GM12878 (cell line): ENCODE measurements around the gene KLF11. TPM values are rescaled to one million over a fixed set of nuclear protein-coding genes. Genes with fewer than 3 reads are reported as not detected.
A peak's percentile ranks its signal among the peaks of the same experiment; 100 is the strongest.

Experiments used
- ATAC-seq: fragments of 200-7000 bp; cut with Tn5 transposase; 3 replicates; pipeline ENCODE4 v1.9.1; 2020; ENCODE audit warnings: mild to moderate bottlenecking, moderate library complexity
- BruUV-seq: library from RNA; stranded (reverse); fragments of 400-500 nt; replicated peaks from 2 replicates; lab custom pipeline; 2021; lab: Mats Ljungman, UMichigan
- CTCF ChIA-PET: fragments of 300-600 bp; sonication (Branson Sonifier 250); formaldehyde crosslinking; extraction: SDS; loops from one replicate; lab custom pipeline; 2021; ENCODE audit warnings: inconsistent platforms; lab: Yijun Ruan, JAX
- POLR2A ChIA-PET: fragments of 350-600 bp; formaldehyde crosslinking; extraction: SDS; loops from one replicate; lab custom pipeline; 2021; ENCODE audit warnings: inconsistent platforms; lab: Charles Lee
- RAD21 ChIA-PET: fragments of 300-600 bp; sonication (Branson Sonifier 250); formaldehyde crosslinking; loops from one replicate; lab custom pipeline; 2023; ENCODE audit warnings: antibody characterized with exemption; ENCODE audit not compliant: unreplicated experiment; lab: Charles Lee
- SMC1A ChIA-PET: fragments of 300-600 bp; sonication (Branson Sonifier 250); formaldehyde crosslinking; loops from one replicate; lab custom pipeline; 2023; ENCODE audit not compliant: unreplicated experiment, uncharacterized antibody; lab: Charles Lee
- DNase-seq: peaks from one replicate; pipeline ENCODE4 v3.0.0-alpha.2; 2011; ENCODE audit warnings: low read depth, low spot score
- FAIRE-seq: peaks from 3 replicates; lab custom pipeline; 2011; peaks lifted over from hg19 to GRCh38; lab: Jason Lieb, UNC
- H2AFZ ChIP-seq: 2 replicates; pipeline ENCODE4 v1.6.0; 2011; ENCODE audit warnings: low read depth, low read length, control low read depth; ENCODE audit not compliant: control insufficient read depth
- H3K27ac ChIP-seq: 2 replicates; pipeline ENCODE4 v1.5.1; 2011; ENCODE audit warnings: control low read depth; ENCODE audit not compliant: control insufficient read depth, insufficient read depth
- H3K27me3 ChIP-seq, 2 experiments: replicated peaks in 1 of 2; 2 replicates each; pipeline versions ENCODE4 v1.6.0 to v1.6.1; 2011; ENCODE audit warnings: low read length in 1 of 2; ENCODE audit not compliant: control insufficient read depth in 2 of 2, insufficient read depth in 2 of 2
- H3K36me3 ChIP-seq, 2 experiments: 2 replicates each; pipeline ENCODE4 v1.5.1; 2011; ENCODE audit warnings: low read length in 1 of 2; ENCODE audit not compliant: control insufficient read depth in 2 of 2, insufficient read depth in 2 of 2
- H3K4me1 ChIP-seq: 2 replicates; pipeline ENCODE4 v1.6.1; 2011; ENCODE audit warnings: mild to moderate bottlenecking, low read length, moderate library complexity, mixed read lengths; ENCODE audit not compliant: control insufficient read depth, insufficient read depth
- H3K4me2 ChIP-seq: 2 replicates; pipeline ENCODE4 v1.6.0; 2011; ENCODE audit warnings: control low read depth; ENCODE audit not compliant: control insufficient read depth, insufficient read depth
- H3K4me3 ChIP-seq: fragments of 200-600 bp; sonication (generic); 2 replicates; pipeline ENCODE4 v1.5.1; 2016
- H3K79me2 ChIP-seq: 2 replicates; pipeline ENCODE4 v1.6.0; 2011; ENCODE audit warnings: low read length; ENCODE audit not compliant: control insufficient read depth, insufficient read depth
- H3K9ac ChIP-seq: 2 replicates; pipeline ENCODE4 v1.8.0; 2011; ENCODE audit warnings: low read length, control low read depth, mixed read lengths; ENCODE audit not compliant: control insufficient read depth, insufficient read depth
- H3K9me3 ChIP-seq: replicated peaks from 3 replicates; pipeline ENCODE4 v1.5.1; 2011; ENCODE audit warnings: mild to moderate bottlenecking, low read length; ENCODE audit not compliant: control insufficient read depth, insufficient read depth
- H4K20me1 ChIP-seq: 2 replicates; pipeline ENCODE4 v1.6.0; 2011; ENCODE audit not compliant: control insufficient read depth, insufficient read depth
- BHLHE40 ChIP-seq, 2 experiments: fragments of 450-650 bp in 1 of 2; IDR thresholded peaks; 2 replicates each; pipeline ENCODE4 v1.6.1; 2011 to 2017; ENCODE audit warnings: low read depth in 2 of 2, borderline replicate concordance in 1 of 2, improper control_type of control experiment in 1 of 2, low read length in 1 of 2, mild to moderate bottlenecking in 1 of 2
- EGR1 ChIP-seq, 2 experiments: IDR thresholded peaks; 1 replicate in 1 of 2; 2 replicates in 1 of 2; pipeline ENCODE4 v1.6.1; 2011 to 2012; ENCODE audit warnings: low read depth in 2 of 2, low read length in 2 of 2, borderline replicate concordance in 1 of 2, mild to moderate bottlenecking in 1 of 2, moderate library complexity in 1 of 2
- MEF2A ChIP-seq: IDR thresholded peaks from 2 replicates; pipeline ENCODE4 v1.6.1; 2011; ENCODE audit warnings: low read depth, mild to moderate bottlenecking, low read length, moderate library complexity; ENCODE audit not compliant: insufficient read depth
- NFYA ChIP-seq: IDR thresholded peaks from 2 replicates; pipeline ENCODE4 v1.6.1; 2011; ENCODE audit warnings: low read depth, mild to moderate bottlenecking, low read length, improper control_type of control experiment, borderline replicate concordance
- RCOR1 ChIP-seq: conservative IDR thresholded peaks from 2 replicates; pipeline ENCODE4 v1.6.1; 2012; ENCODE audit warnings: low read depth, low read length, improper control_type of control experiment
- REST ChIP-seq: IDR thresholded peaks from 2 replicates; pipeline ENCODE4 v1.6.1; 2012; ENCODE audit warnings: mild to moderate bottlenecking, low read depth, low read length
- SIN3A ChIP-seq: IDR thresholded peaks from 2 replicates; pipeline ENCODE4 v1.6.1; 2012; ENCODE audit warnings: low read depth, low read length, improper control_type of control experiment
- SMARCA5 ChIP-seq: fragments of 450-650 bp; IDR thresholded peaks from 2 replicates; pipeline ENCODE4 v1.6.1; 2017; ENCODE audit warnings: mild to moderate bottlenecking
- SPI1 ChIP-seq: IDR thresholded peaks from 2 replicates; pipeline ENCODE4 v1.6.1; 2011; ENCODE audit warnings: low read depth, mild to moderate bottlenecking, low read length, moderate library complexity, borderline replicate concordance; ENCODE audit not compliant: insufficient read depth
- YBX1 ChIP-seq: fragments of 450-650 bp; IDR thresholded peaks from 2 replicates; pipeline ENCODE4 v1.6.1; 2016; ENCODE audit warnings: antibody characterized with exemption
- ZSCAN29 ChIP-seq: fragments of 450-650 bp; IDR thresholded peaks from 2 replicates; pipeline ENCODE4 v1.6.1; 2017; ENCODE audit warnings: mild to moderate bottlenecking, moderate library complexity
- WGBS: methylation state at CpG from one replicate; pipeline ENCODE4 v1.1.6; 2016; ENCODE audit warnings: low lambda C conversion rate; ENCODE audit not compliant: insufficient replicate concordance, insufficient coverage; ENCODE audit errors: missing lambda C conversion rate; 5-methylcytosine and 5-hydroxymethylcytosine counted together
- in situ Hi-C: fragments of 300-500 bp; cut with MboI; formaldehyde crosslinking; loops from 9 replicates; pipeline ENCODE4 v1.14.3; 2018; ENCODE audit warnings: mixed read lengths
- intact Hi-C: fragments of 100-400 bp; cut with micrococcal nuclease; formaldehyde crosslinking; loops from one replicate; pipeline ENCODE4 v1.14.2; 2022; ENCODE audit not compliant: unreplicated experiment
- polyA plus RNA-seq, 11 experiments: library from polyadenylated mRNA; depleted of rRNA in 4 of 11; unstranded in 6 of 11; stranded (reverse) in 5 of 11; fragments of >200 nt; fragmentation: Nextera tagmentation in 4 of 11; fragmentation: Illumina TruSeq in 1 of 11; extraction: Ambion mirVana in 4 of 11; extraction: Trizol in 1 of 11; gene quantifications; 1 replicate in 1 of 11; 2 replicates in 10 of 11; pipeline versions ENCODE4 v1.2.1 to v1.2.3, GENCODE V29; 2011 to 2016; ENCODE audit warnings: inconsistent platforms in 2 of 11, missing spikeins in 2 of 11, low read depth in 1 of 11
- total RNA-seq, 4 experiments: library from RNA; depleted of rRNA in 3 of 4; stranded (reverse); fragments of >200 nt in 3 of 4; fragmentation: Illumina TruSeq in 1 of 4; extraction: Trizol in 1 of 4; gene quantifications; 2 replicates each; pipeline versions ENCODE4 v1.2.1 to v1.2.3, GENCODE V29; 2013 to 2021

The KLF11 gene
- total and polyA plus RNA-seq, 10 of the 15 experiments (the other 5 are each of a cell fraction or from before 2014, with no cell fraction given): 0.03 to 0.54 (median 0.14) TPM; not detected in 1

GRCh38 chr2:10101491-10101890, 58.1 kb downstream of the KLF11 start:
- Histone ChIP-seq H3K9me3 (no peaks in the 10 kb centered on the region; the same call in 2 of the 3 replicates), H3K36me3 (no peaks in the 10 kb centered on the region), H3K27ac (no peak overlapping the region), H3K27me3 (no peaks in the 10 kb centered on the region), H3K4me1 (peaks cover 2% of the 10 kb centered on the region; the same call in 1 of the 2 replicates), H3K9ac (no peak overlapping the region), H3K79me2 (no peaks in the 10 kb centered on the region), H4K20me1 (no peaks in the 10 kb centered on the region), H3K4me2 (no peak overlapping the region), H3K4me3 (no peak overlapping the region), H2AFZ (no peak overlapping the region)
- ChIA-PET CTCF (interaction anchor here (0.8 to 31.8 kb wide), 9 partner anchors 10 to 334 kb away, joined by 3 to 983 read pairs (median 5); partner anchors contain the start of gene CYS1), SMC1A (interaction anchor here (0.7 to 12.5 kb wide), 11 partner anchors 9 to 333 kb away, joined by 3 to 236 read pairs (median 3); no protein-coding TSS in a partner anchor), RAD21 (interaction anchor here (0.7 to 1.9 kb wide), 8 partner anchors 11 to 116 kb away, joined by 3 to 13 read pairs (median 4); no protein-coding TSS in a partner anchor), POLR2A (interaction anchor here (0.6 to 2.2 kb wide), 5 partner anchors 13 to 1264 kb away, joined by 3 to 8 read pairs (median 4); no protein-coding TSS in a partner anchor)
- no TSS peak for BruUV-seq
- intact Hi-C loops (no loop called here), in situ Hi-C loops (no loop called here)
- ATAC-seq (peak; percentile 67), FAIRE-seq (no peak), DNase-seq (no peak)
- TF ChIP-seq BHLHE40 (IDR thresholded peaks at IDR 0.05; ENCODE audit: borderline replicate concordance in 1 of 2, low read depth in 2 of 2, low read length in 1 of 2): peak in 1 of 2 experiments; percentile 5; a peak in 1 of 4 replicates
- TF ChIP-seq SPI1: peak; percentile 81
- 0 out of 2 replicates have a peak, but pooled peaks have one; percentile 19 for TF ChIP-seq SMARCA5
- no peak for TF ChIP-seq ZSCAN29
- no peak for TF ChIP-seq MEF2A
- WGBS: 61% methylated on average over 7 of the region's 7 CpGs

DNA sequence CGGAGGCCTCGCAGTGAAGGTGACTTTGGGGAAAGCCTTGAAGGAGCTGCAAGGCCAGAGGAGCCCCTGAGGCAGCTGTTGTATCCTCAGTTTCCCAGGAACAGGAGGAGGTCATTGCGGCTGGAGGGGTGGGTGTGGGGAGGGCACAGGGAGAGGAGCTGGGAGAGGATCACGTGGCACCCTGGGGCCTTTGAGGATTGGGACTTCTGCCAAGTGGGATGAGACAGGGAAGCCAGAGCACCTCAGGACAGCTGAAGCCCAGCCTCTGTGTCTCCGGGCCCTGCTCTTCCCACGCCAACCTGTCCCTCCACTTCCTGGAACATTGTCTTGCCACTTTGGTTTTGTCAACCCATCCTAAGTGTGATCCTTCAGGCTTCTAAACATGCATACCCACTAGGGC, 59.8 kb downstream of the KLF11 start:
- DNase-seq (no peak), FAIRE-seq (no peak), ATAC-seq (no peak)
- ChIA-PET SMC1A (interaction anchor here (1.2 to 12.5 kb wide), 3 partner anchors 12 to 306 kb away, joined by 3 to 236 read pairs (median 24); no protein-coding TSS in a partner anchor), POLR2A (interaction anchor here (0.6 to 2.2 kb wide), 3 partner anchors 13 to 29 kb away, joined by 3 to 8 read pairs (median 6); no protein-coding TSS in a partner anchor), CTCF (interaction anchor here (1.2 to 31.8 kb wide), 7 partner anchors 8 to 332 kb away, joined by 3 to 983 read pairs (median 5); partner anchors contain the start of gene CYS1), RAD21 (interaction anchor here (1.9 kb wide), 1 partner anchor 31 kb away, joined by 7 read pairs; no protein-coding TSS in a partner anchor)
- intact Hi-C loops (no loop called here), in situ Hi-C loops (no loop called here)
- no peaks in the 10 kb centered on the region for H4K20me1 ChIP-seq
- TF ChIP-seq RCOR1: no peak
- no peak for TF ChIP-seq EGR1 (IDR thresholded peaks at IDR 0.05; ENCODE audit: borderline replicate concordance in 1 of 2, low read depth in 2 of 2, low read length in 2 of 2)
- TF ChIP-seq SIN3A: no peak
- no peak for TF ChIP-seq YBX1
- no peak for TF ChIP-seq REST
- no peak for TF ChIP-seq NFYA
- no peak overlapping the region for H2AFZ ChIP-seq
- WGBS: 97% methylated on average over 6 of the region's 6 CpGs
- peaks cover 2% of the 10 kb centered on the region; the same call in 1 of the 2 replicates for H3K4me1 ChIP-seq
- no peak overlapping the region for H3K4me2 ChIP-seq
- H3K79me2 ChIP-seq: no peaks in the 10 kb centered on the region
- no peaks in the 10 kb centered on the region for H3K27me3 ChIP-seq
- H3K27ac ChIP-seq: no peak overlapping the region
- BruUV-seq: no TSS peak
- H3K36me3 ChIP-seq: no peaks in the 10 kb centered on the region; a peak in 1 of 4 replicates
- no peak overlapping the region for H3K9ac ChIP-seq
- H3K4me3 ChIP-seq: no peak overlapping the region
- H3K9me3 ChIP-seq: no peaks in the 10 kb centered on the region; the same call in 2 of the 3 replicates
